Thoracic aorta (tissue), 2 donors: ENCODE data around the gene SLC35B2. TPM values are rescaled to one million over a fixed set of nuclear protein-coding genes. Genes with fewer than 3 reads are reported as not detected.
"Not testable (repeated sequence)": the region's sequence is repeated elsewhere in the genome, so short reads cannot be mapped to it uniquely, and the experiment has no call there.

Source experiments
- ATAC-seq: fragments of 150-250 bp; one replicate; pipeline ENCODE4 v1.8.0; 2017; ENCODE audit warnings: low read depth; ENCODE audit not compliant: insufficient number of reproducible peaks, low FRiP score
- DNase-seq: peaks from one replicate; pipeline ENCODE4 v3.0.0-alpha.2; 2020; ENCODE audit warnings: low spot score
- H3K27ac ChIP-seq, 2 donors: fragments of 200-600 bp; sonication (generic); 1 replicate in 1 of 2; 2 replicates in 1 of 2; pipeline ENCODE4 v1.5.1; 2016; ENCODE audit warnings: mild to moderate bottlenecking in 2 of 2, moderate library complexity in 2 of 2
- H3K27me3 ChIP-seq: fragments of 200-600 bp; sonication (generic); replicated peaks from 2 replicates; pipeline ENCODE4 v1.6.0; 2016; ENCODE audit warnings: mild to moderate bottlenecking; ENCODE audit not compliant: insufficient read depth
- H3K36me3 ChIP-seq: fragments of 200-600 bp; sonication (generic); one replicate; pipeline ENCODE4 v1.5.1; 2016
- H3K4me1 ChIP-seq, 2 donors: fragments of 200-600 bp; sonication (generic); 1 replicate in 1 of 2; 2 replicates in 1 of 2; pipeline versions ENCODE4 v1.5.1 to v1.6.0; 2016; ENCODE audit warnings: low read depth in 2 of 2, mild to moderate bottlenecking in 1 of 2; ENCODE audit not compliant: control insufficient read depth in 1 of 2
- H3K4me3 ChIP-seq: fragments of 200-600 bp; sonication (generic); 2 replicates; pipeline ENCODE4 v1.5.1; 2016; ENCODE audit warnings: mild to moderate bottlenecking
- H3K9me3 ChIP-seq: fragments of 200-600 bp; sonication (generic); 2 replicates; pipeline ENCODE4 v1.5.1; 2016
- CTCF ChIP-seq: fragments of 200-600 bp; sonication (generic); IDR thresholded peaks from one replicate; pipeline ENCODE4 v1.5.1; 2019; ENCODE audit warnings: antibody characterized with exemption
- total RNA-seq, 2 donors: library from RNA; depleted of rRNA; stranded (reverse); fragments of >200 nt; gene quantifications; one replicate each; pipeline versions ENCODE4 v1.1.0 to v1.2.3, GENCODE V29; 2016

Gene SLC35B2
- total RNA-seq, 2 donors from 2014 or later = 19.9 to 33.3 TPM

DNA sequence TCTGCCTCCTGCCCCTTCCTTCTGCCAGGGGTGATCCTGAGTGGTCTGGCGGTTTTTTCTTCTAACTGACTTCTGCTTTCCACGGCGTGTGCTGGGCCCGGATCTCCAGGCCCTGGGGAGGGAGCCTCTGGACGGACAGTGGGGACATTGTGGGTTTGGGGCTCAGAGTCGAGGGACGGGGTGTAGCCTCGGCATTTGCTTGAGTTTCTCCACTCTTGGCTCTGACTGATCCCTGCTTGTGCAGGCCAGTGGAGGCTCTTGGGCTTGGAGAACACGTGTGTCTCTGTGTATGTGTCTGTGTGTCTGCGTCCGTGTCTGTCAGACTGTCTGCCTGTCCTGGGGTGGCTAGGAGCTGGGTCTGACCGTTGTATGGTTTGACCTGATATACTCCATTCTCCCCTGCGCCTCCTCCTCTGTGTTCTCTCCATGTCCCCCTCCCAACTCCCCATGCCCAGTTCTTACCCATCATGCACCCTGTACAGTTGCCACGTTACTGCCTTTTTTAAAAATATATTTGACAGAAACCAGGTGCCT is 23.7 kb downstream of the SLC35B2 start:
- no peak for DNase-seq
- peaks cover 43% of the 10 kb centered on the region for H3K36me3 ChIP-seq
- no peak for TF ChIP-seq CTCF
- peaks cover 27 to 62% of the 10 kb centered on the region in 2 donors for H3K4me1 ChIP-seq
- no peaks in the 10 kb centered on the region for H3K9me3 ChIP-seq
- H3K27ac ChIP-seq = peak overlapping the region; percentile 84 to 96
- no peak overlapping the region for H3K4me3 ChIP-seq
- H3K27me3 ChIP-seq = no peaks in the 10 kb centered on the region
- ATAC-seq = peak; percentile 1

GRCh38 chr6:44232676-44233566 is 24.4 kb downstream of the SLC35B2 start:
- Histone ChIP-seq H3K36me3 (peaks cover 43% of the 10 kb centered on the region), H3K4me3 (no peak overlapping the region), H3K27ac (peak overlapping the region; percentile 84 to 96), H3K27me3 (no peaks in the 10 kb centered on the region), H3K4me1 (peaks cover 25 to 63% of the 10 kb centered on the region in 2 donors), H3K9me3 (no peaks in the 10 kb centered on the region)
- no peak for TF ChIP-seq CTCF
- ATAC-seq = no peak
- no peak for DNase-seq

DNA sequence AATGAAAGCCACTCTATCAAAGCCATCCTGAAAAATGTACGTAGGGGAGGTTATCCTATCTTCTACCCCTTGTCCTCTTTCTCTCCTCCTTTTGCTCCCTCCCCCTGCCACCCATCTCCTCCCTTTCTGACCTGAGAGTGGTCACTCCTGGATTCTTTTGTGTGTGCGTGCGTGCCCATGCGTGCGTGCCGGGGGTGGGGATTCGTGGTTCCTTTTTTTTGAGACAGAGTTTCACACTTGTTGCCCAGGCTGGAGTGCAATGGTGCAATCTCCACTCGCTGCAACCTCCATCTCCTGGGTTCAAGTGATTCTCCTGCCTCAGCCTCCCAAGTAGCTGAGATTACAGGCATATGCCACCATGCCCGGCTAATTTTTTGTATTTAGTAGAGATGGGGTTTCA is 25.9 kb downstream of the SLC35B2 start:
- not testable (repeated sequence) for ATAC-seq

GRCh38 chr6:44230034-44230675 is 27.2 kb downstream of the SLC35B2 start:
- no peak overlapping the region for H3K4me3 ChIP-seq
- no peaks in the 10 kb centered on the region for H3K27me3 ChIP-seq
- peaks cover 42 to 69% of the 10 kb centered on the region in 2 donors for H3K4me1 ChIP-seq
- peaks cover 43% of the 10 kb centered on the region for H3K36me3 ChIP-seq
- TF ChIP-seq CTCF = no peak
- DNase-seq (no peak), ATAC-seq (no peak)
- H3K9me3 ChIP-seq = no peaks in the 10 kb centered on the region
- H3K27ac ChIP-seq = peak overlapping the region in 1 of 2 donors; percentile 11

More for the DNA sequence above, 25.9 kb downstream of the SLC35B2 start:
- not testable (repeated sequence) for H3K27me3 ChIP-seq, H3K9me3 ChIP-seq, H3K4me3 ChIP-seq, DNase-seq, H3K27ac ChIP-seq
- Histone ChIP-seq H3K4me1 (peaks cover 33 to 69% of the 10 kb centered on the region in 2 donors), H3K36me3 (peaks cover 43% of the 10 kb centered on the region)

DNA sequence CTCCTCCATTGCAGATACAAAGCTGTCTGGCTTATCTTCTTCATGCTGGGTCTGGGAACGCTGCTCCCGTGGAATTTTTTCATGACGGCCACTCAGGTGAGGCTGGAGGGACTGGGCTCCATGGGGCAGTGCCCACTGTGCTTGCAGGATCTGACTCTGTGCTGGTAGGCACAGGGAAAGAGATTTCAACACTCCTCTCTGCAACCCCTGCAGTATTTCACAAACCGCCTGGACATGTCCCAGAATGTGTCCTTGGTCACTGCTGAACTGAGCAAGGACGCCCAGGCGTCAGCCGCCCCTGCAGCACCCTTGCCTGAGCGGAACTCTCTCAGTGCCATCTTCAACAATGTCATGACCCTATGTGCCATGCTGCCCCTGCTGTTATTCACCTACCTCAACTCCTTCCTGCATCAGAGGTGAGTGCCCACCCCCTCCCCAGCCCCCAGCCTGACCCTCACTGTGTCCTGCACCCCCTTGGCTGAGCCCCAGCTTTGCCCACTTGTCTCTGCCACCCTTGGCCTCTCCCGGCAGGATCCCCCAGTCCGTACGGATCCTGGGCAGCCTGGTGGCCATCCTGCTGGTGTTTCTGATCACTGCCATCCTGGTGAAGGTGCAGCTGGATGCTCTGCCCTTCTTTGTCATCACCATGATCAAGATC is 27.8 kb downstream of the SLC35B2 start:
- ATAC-seq (no peak), DNase-seq (no peak)
- TF ChIP-seq CTCF = no peak
- no peaks in the 10 kb centered on the region for H3K27me3 ChIP-seq
- peaks cover 43% of the 10 kb centered on the region for H3K36me3 ChIP-seq
- no peak overlapping the region for H3K27ac ChIP-seq
- H3K9me3 ChIP-seq = no peaks in the 10 kb centered on the region
- H3K4me1 ChIP-seq = peaks cover 41 to 69% of the 10 kb centered on the region in 2 donors
- no peak overlapping the region for H3K4me3 ChIP-seq
